Measurements from ENCODE around the gene STK11. TPM values are rescaled to one million over a fixed set of nuclear protein-coding genes. Genes with fewer than 3 reads are reported as not detected.

The STK11 gene
- total RNA-seq, 1 donor from 2014 or later: 64.8 TPM

DNA sequence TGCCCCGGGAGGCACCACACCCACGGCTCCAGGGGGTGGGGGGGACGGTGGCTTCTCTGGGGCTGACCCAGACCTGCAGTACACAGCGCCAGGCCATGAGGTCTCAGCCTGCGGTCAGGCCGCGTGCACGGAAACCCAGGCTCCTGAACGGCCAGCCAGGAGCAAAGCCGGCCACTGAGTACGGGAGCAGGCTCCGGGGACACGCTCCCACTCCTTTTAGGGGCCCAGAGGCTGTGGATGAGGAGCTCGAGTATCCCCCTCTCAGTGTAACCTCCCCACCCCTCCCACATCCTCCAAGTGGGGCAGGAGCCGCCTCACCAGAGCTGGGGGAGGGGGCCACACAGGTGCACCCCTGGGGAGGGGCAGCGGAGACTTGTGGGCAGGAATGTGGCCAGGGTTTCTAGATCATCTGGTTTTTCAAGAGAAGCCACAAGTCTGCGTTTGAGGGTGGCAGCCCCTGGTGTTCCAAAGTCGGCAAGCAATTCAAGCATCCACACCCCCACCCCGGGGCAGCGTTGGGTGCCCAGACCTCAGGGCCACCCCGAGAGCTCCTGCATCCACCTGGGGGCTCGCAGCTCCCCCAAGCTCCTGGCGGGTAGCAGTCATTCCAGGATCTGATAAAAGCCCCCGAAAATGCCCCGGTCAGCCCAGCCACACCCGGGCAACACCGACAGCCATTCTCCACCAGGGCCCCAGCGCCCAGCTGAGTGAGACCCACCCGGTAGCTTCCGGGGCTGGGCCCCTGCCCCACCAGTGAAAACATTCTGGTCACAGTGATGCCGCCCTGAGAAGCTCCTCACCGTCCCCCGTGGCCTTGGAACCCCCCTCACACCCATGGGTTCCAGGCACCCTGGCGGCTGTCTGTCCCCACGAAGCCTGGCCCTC lies 37.6 kb upstream of the STK11 start:
- Mint-ChIP-seq H3K27me3 (no peaks in the 10 kb centered on the region), H3K4me3 (peak overlapping the region; percentile 68), H3K27ac (peak overlapping the region; percentile 90), H3K9me3 (no peaks in the 10 kb centered on the region), H3K4me1 (ENCODE audit: unreplicated experiment) (peaks cover 29% of the 10 kb centered on the region), H3K36me3 (peaks cover 8% of the 10 kb centered on the region)
- TF ChIP-seq, protein P1, sequence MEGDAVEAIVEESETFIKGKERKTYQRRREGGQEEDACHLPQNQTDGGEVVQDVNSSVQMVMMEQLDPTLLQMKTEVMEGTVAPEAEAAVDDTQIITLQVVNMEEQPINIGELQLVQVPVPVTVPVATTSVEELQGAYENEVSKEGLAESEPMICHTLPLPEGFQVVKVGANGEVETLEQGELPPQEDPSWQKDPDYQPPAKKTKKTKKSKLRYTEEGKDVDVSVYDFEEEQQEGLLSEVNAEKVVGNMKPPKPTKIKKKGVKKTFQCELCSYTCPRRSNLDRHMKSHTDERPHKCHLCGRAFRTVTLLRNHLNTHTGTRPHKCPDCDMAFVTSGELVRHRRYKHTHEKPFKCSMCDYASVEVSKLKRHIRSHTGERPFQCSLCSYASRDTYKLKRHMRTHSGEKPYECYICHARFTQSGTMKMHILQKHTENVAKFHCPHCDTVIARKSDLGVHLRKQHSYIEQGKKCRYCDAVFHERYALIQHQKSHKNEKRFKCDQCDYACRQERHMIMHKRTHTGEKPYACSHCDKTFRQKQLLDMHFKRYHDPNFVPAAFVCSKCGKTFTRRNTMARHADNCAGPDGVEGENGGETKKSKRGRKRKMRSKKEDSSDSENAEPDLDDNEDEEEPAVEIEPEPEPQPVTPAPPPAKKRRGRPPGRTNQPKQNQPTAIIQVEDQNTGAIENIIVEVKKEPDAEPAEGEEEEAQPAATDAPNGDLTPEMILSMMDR (conservative IDR thresholded peaks at IDR 0.05): no peak
- DNase-seq (ENCODE audit: extremely low spot score, unreplicated experiment): no peak

DNA sequence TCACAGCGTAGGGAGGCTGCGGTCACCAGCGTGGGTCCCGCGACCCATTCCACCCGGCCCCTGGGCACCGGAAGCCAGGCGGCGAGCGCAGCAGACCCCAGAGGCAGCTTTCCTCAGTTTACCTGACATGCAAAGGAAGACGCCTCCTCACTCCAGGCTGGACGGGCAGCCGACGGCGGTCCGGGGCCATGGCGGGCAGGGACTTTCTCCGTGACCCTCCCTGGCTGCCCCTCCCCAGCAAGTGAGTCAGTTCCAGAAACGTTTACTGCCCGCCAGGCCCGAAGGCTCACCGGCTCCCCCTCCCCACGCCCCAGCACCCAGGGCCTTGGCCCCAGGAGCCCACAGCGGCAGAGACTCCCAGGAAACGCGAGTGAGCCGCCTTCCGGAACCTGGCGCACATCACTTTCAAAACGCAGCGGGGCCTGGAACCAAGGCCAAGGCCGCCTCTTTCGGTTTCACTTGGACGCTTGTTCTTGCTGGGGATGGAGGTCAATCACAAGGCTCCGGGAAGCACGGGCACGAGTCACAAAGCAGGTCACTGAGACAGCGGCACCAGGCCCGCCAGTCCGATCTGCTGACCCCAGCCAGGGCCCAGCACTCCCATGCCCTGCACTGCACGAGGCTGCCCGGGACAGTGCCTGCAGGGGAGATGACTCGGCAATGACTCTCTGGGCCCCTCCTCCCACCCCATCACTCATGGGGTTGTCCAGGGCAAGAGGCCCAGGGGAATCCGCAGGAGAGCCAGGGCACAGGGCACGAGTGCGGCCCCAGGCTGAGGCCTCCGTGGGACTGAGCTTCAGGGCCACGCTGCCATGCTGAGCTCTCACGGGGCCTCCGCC lies 36.8 kb upstream of the STK11 start:
- Mint-ChIP-seq H3K9me3 (no peaks in the 10 kb centered on the region), H3K36me3 (peaks cover 8% of the 10 kb centered on the region), H3K4me1 (ENCODE audit: unreplicated experiment) (peaks cover 29% of the 10 kb centered on the region), H3K27ac (peak overlapping the region; percentile 95), H3K4me3 (peak overlapping the region; percentile 85), H3K27me3 (no peaks in the 10 kb centered on the region)
- TF ChIP-seq, protein P1 (conservative IDR thresholded peaks at IDR 0.05): no peak
- no peak for DNase-seq (ENCODE audit: extremely low spot score, unreplicated experiment)

DNA sequence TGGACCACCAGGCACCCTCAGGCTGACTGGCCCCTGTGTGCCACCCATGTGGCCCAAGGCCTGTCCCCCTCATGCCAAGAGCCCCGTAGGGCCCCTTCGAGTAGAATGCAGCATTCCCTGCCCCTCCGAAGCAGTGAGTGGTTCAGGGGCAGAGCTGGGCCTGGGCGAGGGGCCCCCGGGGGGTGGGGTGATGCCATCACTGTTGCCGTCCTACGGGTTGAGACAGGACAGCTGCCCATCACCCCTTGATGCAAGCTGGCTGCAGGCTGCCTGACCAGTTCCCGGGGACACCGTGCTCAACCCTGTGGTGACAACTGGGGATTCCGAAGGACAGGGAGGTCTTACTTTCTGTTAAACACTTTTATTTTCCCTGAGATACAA lies 36.2 kb upstream of the STK11 start:
- no peaks in the 10 kb centered on the region for H3K27me3 Mint-ChIP-seq
- no peak for DNase-seq (ENCODE audit: extremely low spot score, unreplicated experiment)
- H3K27ac Mint-ChIP-seq: peak overlapping the region; percentile 84
- H3K9me3 Mint-ChIP-seq: no peaks in the 10 kb centered on the region
- TF ChIP-seq, protein P1 (conservative IDR thresholded peaks at IDR 0.05): no peak
- H3K4me3 Mint-ChIP-seq: peak overlapping the region; percentile 87
- H3K36me3 Mint-ChIP-seq: peaks cover 8% of the 10 kb centered on the region
- peaks cover 29% of the 10 kb centered on the region for H3K4me1 Mint-ChIP-seq (ENCODE audit: unreplicated experiment)

DNA sequence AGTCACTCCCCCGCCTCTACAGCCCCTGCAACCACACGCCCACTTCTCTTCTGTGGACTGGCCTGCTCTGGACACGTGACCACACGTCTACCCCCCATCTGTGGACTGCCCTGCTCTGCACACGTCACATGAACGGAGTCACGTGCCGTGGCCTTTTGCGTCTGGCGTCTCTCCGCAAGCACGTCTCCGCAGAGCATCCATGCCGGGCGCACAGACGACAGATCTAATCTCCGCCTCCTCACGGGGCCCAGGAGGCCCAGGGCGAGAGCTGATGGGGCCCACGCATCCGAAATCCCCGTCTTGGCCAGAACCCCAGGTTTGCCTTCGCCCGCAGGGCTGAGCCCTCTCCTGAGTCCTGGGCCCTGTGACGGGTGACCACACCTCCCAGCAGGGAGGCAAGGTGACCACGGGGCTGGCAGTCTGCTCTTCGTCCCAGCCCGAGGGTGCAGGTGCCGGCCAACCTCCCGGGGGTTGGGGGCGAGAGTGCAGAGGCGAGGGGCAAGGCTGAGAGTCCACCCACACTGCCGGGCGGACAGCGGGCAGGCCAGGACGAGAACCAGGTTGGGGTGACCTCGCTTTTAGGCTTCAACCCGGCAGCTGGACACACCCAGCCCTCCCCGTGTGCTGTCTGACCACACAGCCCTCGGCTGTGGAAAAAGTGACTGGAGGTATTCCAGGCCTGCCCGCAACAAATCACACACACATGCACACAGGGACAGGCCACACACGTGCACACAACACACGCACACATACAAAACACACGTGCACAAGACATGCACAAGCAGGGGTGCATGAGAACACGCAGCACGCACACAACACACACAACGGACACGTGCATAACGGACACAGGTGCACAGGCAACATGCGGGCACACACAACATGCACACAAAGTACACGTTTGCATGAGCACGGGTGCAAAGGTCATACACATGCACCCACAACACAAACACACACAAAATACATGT lies 35.4 kb upstream of the STK11 start:
- DNase-seq (ENCODE audit: extremely low spot score, unreplicated experiment): no peak
- Mint-ChIP-seq H3K27ac (peak overlapping the region; percentile 84), H3K36me3 (peaks cover 8% of the 10 kb centered on the region), H3K27me3 (no peaks in the 10 kb centered on the region), H3K4me1 (ENCODE audit: unreplicated experiment) (peaks cover 29% of the 10 kb centered on the region), H3K4me3 (peak overlapping the region; percentile 87), H3K9me3 (no peaks in the 10 kb centered on the region)
- TF ChIP-seq, protein P1 (conservative IDR thresholded peaks at IDR 0.05): no peak

Measured in type B pancreatic cell (in vitro differentiated cells).